Measurements from ENCODE around the gene CAMK2B. TPM values are rescaled to one million over a fixed set of nuclear protein-coding genes. Genes with fewer than 3 reads are reported as not detected.
A peak's percentile ranks its signal among the peaks of the same experiment; 100 is the strongest.

CAMK2B gene
- total and polyA plus RNA-seq, 2 of the 13 experiments (the other 11 are each of a cell fraction or from before 2014, with no cell fraction given) = 0.27 to 0.48 TPM

GRCh38 chr7:44200699-44201461 is 124.5 kb downstream of the CAMK2B start, which contains the start of gene YKT6 (continued):
- TF ChIP-seq, protein P1, sequence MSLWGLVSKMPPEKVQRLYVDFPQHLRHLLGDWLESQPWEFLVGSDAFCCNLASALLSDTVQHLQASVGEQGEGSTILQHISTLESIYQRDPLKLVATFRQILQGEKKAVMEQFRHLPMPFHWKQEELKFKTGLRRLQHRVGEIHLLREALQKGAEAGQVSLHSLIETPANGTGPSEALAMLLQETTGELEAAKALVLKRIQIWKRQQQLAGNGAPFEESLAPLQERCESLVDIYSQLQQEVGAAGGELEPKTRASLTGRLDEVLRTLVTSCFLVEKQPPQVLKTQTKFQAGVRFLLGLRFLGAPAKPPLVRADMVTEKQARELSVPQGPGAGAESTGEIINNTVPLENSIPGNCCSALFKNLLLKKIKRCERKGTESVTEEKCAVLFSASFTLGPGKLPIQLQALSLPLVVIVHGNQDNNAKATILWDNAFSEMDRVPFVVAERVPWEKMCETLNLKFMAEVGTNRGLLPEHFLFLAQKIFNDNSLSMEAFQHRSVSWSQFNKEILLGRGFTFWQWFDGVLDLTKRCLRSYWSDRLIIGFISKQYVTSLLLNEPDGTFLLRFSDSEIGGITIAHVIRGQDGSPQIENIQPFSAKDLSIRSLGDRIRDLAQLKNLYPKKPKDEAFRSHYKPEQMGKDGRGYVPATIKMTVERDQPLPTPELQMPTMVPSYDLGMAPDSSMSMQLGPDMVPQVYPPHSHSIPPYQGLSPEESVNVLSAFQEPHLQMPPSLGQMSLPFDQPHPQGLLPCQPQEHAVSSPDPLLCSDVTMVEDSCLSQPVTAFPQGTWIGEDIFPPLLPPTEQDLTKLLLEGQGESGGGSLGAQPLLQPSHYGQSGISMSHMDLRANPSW (CRISPR knock-in tag; IDR thresholded peaks at IDR 0.05; ENCODE audit: borderline replicate concordance) = no peak
- no peak for TF ChIP-seq ZNF264 (CRISPR knock-in tag; IDR thresholded peaks at IDR 0.05)
- TF ChIP-seq PAX8 (CRISPR knock-in tag; IDR thresholded peaks at IDR 0.05; ENCODE audit: borderline replicate concordance) = no peak
- TF ChIP-seq CREM (IDR thresholded peaks at IDR 0.05) = peak; percentile 58; the same call in 1 of the 2 replicates
- TF ChIP-seq CREM (CRISPR knock-in tag; IDR thresholded peaks at IDR 0.05) = no peak
- TF ChIP-seq HNF1A (IDR thresholded peaks at IDR 0.05; ENCODE audit: low read depth) = no peak
- peak; percentile 44; the same call in 1 of the 2 replicates for TF ChIP-seq HNF1A (CRISPR knock-in tag; IDR thresholded peaks at IDR 0.05; ENCODE audit: borderline replicate concordance)
- TF ChIP-seq ZNF317 (CRISPR knock-in tag; IDR thresholded peaks at IDR 0.05) = no peak; the same call in 1 of the 2 replicates
- no peak for TF ChIP-seq DDIT3 (CRISPR knock-in tag; IDR thresholded peaks at IDR 0.05)
- TF ChIP-seq KDM2A (CRISPR knock-in tag; IDR thresholded peaks at IDR 0.05; ENCODE audit: borderline replicate concordance, low read depth) = peak; percentile 47; the same call in 1 of the 2 replicates
- peak; percentile 81 for TF ChIP-seq ZNF687 (CRISPR knock-in tag; IDR thresholded peaks at IDR 0.05)
- TF ChIP-seq CBX1 (IDR thresholded peaks at IDR 0.05; ENCODE audit: low read depth) = no peak
- no peak for TF ChIP-seq NPAS2 (CRISPR knock-in tag; IDR thresholded peaks at IDR 0.05; ENCODE audit: borderline replicate concordance)
- no peak for TF ChIP-seq ZNF329 (CRISPR knock-in tag; IDR thresholded peaks at IDR 0.05; ENCODE audit: low read depth)
- TF ChIP-seq MAF1 (CRISPR knock-in tag; IDR thresholded peaks at IDR 0.05; ENCODE audit: borderline replicate concordance) = no peak
- peak; percentile 65 to 79 for TF ChIP-seq POLR2A (IDR thresholded peaks at IDR 0.05; ENCODE audit: insufficient read depth in 1 of 2, low read depth in 2 of 2, low read length in 2 of 2)
- no peak for TF ChIP-seq ZNF12 (CRISPR knock-in tag; IDR thresholded peaks at IDR 0.05)
